ENCODE results near the gene AP3B1. TPM values are rescaled to one million over a fixed set of nuclear protein-coding genes. Genes with fewer than 3 reads are reported as not detected.

AP3B1 gene
- total and polyA plus RNA-seq, 12 donors: 20.0 to 28.3 (median 23.4) TPM

DNA sequence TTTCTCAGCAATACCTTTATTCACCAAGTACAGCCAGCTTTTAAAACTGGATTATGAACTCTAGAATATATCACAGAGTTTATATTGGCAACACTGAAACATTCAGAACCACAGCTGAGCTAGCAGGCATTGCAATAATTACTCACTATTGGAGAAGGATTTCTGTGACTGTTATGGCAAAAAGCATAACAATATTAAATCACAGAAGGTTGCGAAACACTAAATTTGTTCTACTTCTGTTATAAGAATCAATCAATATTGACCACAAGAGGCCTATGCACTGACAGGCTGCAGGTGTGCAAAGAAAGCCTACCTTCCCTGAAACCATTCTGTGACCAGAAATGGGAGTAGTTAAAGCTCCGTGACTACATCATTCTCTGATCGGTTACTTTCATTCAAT lies 59.2 kb downstream of the AP3B1 start:
- TF ChIP-seq, protein P1, sequence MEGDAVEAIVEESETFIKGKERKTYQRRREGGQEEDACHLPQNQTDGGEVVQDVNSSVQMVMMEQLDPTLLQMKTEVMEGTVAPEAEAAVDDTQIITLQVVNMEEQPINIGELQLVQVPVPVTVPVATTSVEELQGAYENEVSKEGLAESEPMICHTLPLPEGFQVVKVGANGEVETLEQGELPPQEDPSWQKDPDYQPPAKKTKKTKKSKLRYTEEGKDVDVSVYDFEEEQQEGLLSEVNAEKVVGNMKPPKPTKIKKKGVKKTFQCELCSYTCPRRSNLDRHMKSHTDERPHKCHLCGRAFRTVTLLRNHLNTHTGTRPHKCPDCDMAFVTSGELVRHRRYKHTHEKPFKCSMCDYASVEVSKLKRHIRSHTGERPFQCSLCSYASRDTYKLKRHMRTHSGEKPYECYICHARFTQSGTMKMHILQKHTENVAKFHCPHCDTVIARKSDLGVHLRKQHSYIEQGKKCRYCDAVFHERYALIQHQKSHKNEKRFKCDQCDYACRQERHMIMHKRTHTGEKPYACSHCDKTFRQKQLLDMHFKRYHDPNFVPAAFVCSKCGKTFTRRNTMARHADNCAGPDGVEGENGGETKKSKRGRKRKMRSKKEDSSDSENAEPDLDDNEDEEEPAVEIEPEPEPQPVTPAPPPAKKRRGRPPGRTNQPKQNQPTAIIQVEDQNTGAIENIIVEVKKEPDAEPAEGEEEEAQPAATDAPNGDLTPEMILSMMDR (IDR thresholded peaks at IDR 0.05): no peak
- ATAC-seq (no peak), DNase-seq (no peak)
- H3K36me3 ChIP-seq: peaks cover 0 to 23% (median 0%) of the 10 kb centered on the region in 9 donors
- H3K4me3 ChIP-seq: no peak overlapping the region
- 93 to 95% methylated on average over 3 of the region's 3 CpGs for WGBS, 2 donors
- intact Hi-C loops (cut with DNase I): no loop called here
- H3K27me3 ChIP-seq: no peaks in the 10 kb centered on the region
- no peak overlapping the region for H3K27ac ChIP-seq
- no peaks in the 10 kb centered on the region for H3K4me1 ChIP-seq
- H3K9me3 ChIP-seq: no peaks in the 10 kb centered on the region

DNA sequence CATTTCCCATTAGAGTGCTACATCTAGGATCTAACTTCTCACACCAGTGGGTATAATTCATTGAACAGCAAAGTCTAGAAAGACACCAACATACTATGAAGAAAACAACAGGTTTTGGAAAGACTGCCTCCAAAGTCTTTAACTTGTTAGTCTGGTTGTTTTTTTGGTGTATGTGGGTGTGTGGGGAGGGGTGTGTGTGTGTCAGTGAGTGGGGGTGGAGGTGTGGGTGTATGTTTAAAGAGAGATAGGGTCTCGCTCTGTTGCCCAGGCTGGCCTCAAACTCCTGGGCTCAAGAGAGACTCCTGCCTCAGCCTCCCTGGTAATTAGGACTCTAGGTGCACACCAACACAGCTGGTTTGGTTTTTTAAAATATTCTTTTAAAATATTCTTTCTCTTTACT lies 59.7 kb downstream of the AP3B1 start:
- DNase-seq (no peak), ATAC-seq (no peak)
- intact Hi-C loops (cut with DNase I): no loop called here
- Histone ChIP-seq H3K9me3 (no peaks in the 10 kb centered on the region), H3K36me3 (peaks cover 0 to 18% (median 0%) of the 10 kb centered on the region in 9 donors), H3K4me1 (peaks cover 0 to 3% (median 0%) of the 10 kb centered on the region in 9 donors), H3K27ac (no peak overlapping the region), H3K27me3 (no peaks in the 10 kb centered on the region), H3K4me3 (no peak overlapping the region)
- 100% methylated on average over 1 of the region's 1 CpG for WGBS, 2 donors
- TF ChIP-seq, protein P1 (IDR thresholded peaks at IDR 0.05): no peak

DNA sequence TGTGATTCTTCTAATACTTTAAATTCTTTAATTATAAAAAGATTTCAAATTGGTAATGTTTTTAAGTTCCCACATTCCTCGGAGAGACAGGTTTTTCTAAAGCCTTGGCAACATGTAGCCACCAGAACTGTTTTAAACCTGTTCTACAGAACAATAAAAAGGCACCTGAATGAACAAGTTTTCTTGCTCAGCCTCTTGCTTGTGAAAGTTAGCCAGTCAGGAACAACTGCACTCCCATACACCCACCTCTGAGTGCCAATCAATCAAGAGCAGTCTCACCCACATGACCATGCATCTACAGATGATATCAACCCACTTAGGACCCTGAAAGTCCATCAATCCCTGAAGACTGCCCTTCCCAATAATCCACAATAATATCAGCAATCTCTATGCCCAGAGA lies 62.3 kb downstream of the AP3B1 start:
- 94% methylated on average over 1 of the region's 1 CpG for WGBS, 2 donors
- ATAC-seq: no peak
- intact Hi-C loops (cut with DNase I): no loop called here

DNA sequence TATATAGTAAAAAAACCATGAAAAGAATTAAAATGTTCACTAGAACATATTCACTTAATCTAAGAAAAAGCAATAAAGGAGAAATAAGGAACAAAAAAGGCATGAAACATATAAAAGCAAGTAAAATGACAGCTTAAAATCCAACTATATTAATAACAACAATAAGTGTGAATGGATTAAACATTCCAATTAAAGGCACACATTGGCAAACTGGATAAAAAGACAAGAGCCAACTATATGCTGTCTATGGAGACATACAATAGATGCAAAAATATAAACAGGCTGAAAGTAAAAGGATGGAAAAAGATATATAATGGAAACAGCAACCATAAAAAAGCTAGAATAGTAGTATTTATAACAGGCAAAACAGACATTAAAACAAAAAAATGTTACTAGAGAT lies 70.1 kb downstream of the AP3B1 start:
- intact Hi-C loops (cut with DNase I): no loop called here
- no peak overlapping the region for H3K4me3 ChIP-seq
- peaks cover 0 to 10% (median 0%) of the 10 kb centered on the region in 9 donors for H3K4me1 ChIP-seq
- no peak overlapping the region for H3K27ac ChIP-seq
- ATAC-seq (no peak), DNase-seq (no peak)
- H3K36me3 ChIP-seq: peaks cover 0 to 67% (median 19%) of the 10 kb centered on the region in 9 donors
- TF ChIP-seq, protein P1 (IDR thresholded peaks at IDR 0.05): no peak
- no peaks in the 10 kb centered on the region for H3K27me3 ChIP-seq
- H3K9me3 ChIP-seq: peaks cover 0 to 29% (median 3%) of the 10 kb centered on the region in 11 donors

More for the DNA sequence above, 62.3 kb downstream of the AP3B1 start:
- no peak for DNase-seq
- H3K27ac ChIP-seq: no peak overlapping the region
- H3K4me1 ChIP-seq: peaks cover 0 to 8% (median 0%) of the 10 kb centered on the region in 9 donors
- peaks cover 0 to 8% (median 0%) of the 10 kb centered on the region in 9 donors for H3K36me3 ChIP-seq
- no peaks in the 10 kb centered on the region for H3K27me3 ChIP-seq
- no peak overlapping the region for H3K4me3 ChIP-seq
- TF ChIP-seq, protein P1 (IDR thresholded peaks at IDR 0.05): no peak
- no peaks in the 10 kb centered on the region for H3K9me3 ChIP-seq
